Adrenal gland (tissue), 5 donors: ENCODE results near the gene CEP72.

ENCODE experiments used
- POLR2A ChIP-seq, 2 donors: fragments of 450-650 bp; IDR thresholded peaks; one replicate each; pipeline ENCODE4 v1.6.1; 2017; ENCODE audit warnings: antibody characterized with exemption in 2 of 2, mild to moderate bottlenecking in 2 of 2, moderate library complexity in 1 of 2
- TF ChIP-seq, protein P1 (sequence below), 6 experiments: fragments of 450-650 bp in 4 of 6; fragments of 200-600 bp in 2 of 6; sonication (generic) in 1 of 6; IDR thresholded peaks; 1 replicate in 5 of 6; 2 replicates in 1 of 6; pipeline versions ENCODE4 v1.5.1 to v1.8.0; 2016 to 2021; ENCODE audit warnings: antibody characterized with exemption in 6 of 6, mild to moderate bottlenecking in 2 of 6, moderate library complexity in 1 of 6
- donor health status: DM: no; HTN: no; CAD: no.

DNA sequence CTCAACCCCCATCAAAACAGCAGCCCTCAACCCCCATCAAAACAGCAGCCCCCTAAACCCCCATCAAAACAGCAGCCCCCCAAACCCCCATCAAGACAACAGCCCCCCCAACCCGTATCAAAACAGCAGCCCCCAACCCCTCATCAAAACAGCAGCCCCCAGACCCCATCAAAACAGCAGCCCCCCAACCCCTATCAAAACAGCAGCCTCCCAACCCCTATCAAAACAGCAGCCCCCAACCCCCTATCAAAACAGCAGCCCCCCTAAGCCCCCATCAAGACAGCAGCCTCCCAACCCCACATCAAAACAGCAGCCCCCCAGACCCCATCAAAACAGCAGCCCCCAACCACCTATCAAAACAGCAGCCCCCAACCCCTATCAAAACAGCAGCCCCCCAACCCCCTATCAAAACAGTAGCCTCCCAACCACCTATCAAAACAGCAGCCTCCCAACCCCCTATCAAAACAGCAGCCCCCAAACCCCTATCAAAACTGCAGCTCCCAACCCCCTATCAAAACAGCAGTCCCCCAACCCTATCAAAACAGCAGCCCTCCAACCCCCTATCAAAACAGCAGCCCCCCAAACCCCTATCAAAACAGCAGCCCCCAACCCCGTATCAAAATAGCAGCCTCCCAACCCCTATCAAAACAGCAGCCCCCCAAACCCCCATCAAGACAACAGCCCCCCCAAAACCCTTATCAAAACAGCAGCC, 79.8 kb downstream of the CEP72 start:
- TF ChIP-seq, protein P1, sequence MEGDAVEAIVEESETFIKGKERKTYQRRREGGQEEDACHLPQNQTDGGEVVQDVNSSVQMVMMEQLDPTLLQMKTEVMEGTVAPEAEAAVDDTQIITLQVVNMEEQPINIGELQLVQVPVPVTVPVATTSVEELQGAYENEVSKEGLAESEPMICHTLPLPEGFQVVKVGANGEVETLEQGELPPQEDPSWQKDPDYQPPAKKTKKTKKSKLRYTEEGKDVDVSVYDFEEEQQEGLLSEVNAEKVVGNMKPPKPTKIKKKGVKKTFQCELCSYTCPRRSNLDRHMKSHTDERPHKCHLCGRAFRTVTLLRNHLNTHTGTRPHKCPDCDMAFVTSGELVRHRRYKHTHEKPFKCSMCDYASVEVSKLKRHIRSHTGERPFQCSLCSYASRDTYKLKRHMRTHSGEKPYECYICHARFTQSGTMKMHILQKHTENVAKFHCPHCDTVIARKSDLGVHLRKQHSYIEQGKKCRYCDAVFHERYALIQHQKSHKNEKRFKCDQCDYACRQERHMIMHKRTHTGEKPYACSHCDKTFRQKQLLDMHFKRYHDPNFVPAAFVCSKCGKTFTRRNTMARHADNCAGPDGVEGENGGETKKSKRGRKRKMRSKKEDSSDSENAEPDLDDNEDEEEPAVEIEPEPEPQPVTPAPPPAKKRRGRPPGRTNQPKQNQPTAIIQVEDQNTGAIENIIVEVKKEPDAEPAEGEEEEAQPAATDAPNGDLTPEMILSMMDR (IDR thresholded peaks at IDR 0.05): no peak
- no peak for TF ChIP-seq POLR2A (IDR thresholded peaks at IDR 0.05)
